HepG2 (cell line): ENCODE measurements around the gene FAM221A. TPM values are rescaled to one million over a fixed set of nuclear protein-coding genes. Genes with fewer than 3 reads are reported as not detected.

Source experiments
- ATAC-seq: fragments of 200-7000 bp; cut with Tn5 transposase; 3 replicates; pipeline ENCODE4 v1.9.1; 2020; ENCODE audit warnings: mild to moderate bottlenecking, moderate library complexity
- BruUV-seq: library from RNA; stranded (reverse); fragments of 400-500 nt; replicated peaks from 2 replicates; lab custom pipeline; 2021; lab: Mats Ljungman, UMichigan
- CTCF ChIA-PET: fragments of 300-600 bp; formaldehyde crosslinking; extraction: SDS; loops from one replicate; lab custom pipeline; 2021; ENCODE audit warnings: low total read pairs, inconsistent platforms, low intra/inter-chr PET ratio; lab: Yijun Ruan, JAX
- POLR2A ChIA-PET: fragments of 350-600 bp; sonication (Branson Sonifier 250); formaldehyde crosslinking; loops from one replicate; lab custom pipeline; 2020; ENCODE audit warnings: antibody characterized with exemption, inconsistent platforms; lab: Yijun Ruan, JAX
- DNase-seq: peaks from one replicate; pipeline ENCODE4 v3.0.0-alpha.2; 2015; ENCODE audit warnings: low spot score
- FAIRE-seq: peaks from 3 replicates; lab custom pipeline; 2011; peaks lifted over from hg19 to GRCh38; lab: Jason Lieb, UNC
- H2AFZ ChIP-seq: one replicate; pipeline ENCODE4 v1.6.1; 2011; ENCODE audit warnings: low read length, inconsistent platforms
- H3K27ac ChIP-seq: fragments of 300-600 bp; 3 replicates; pipeline ENCODE4 v1.8.0; 2011; ENCODE audit warnings: mixed run types, mild to moderate bottlenecking, mixed read lengths, low read length, inconsistent platforms; ENCODE audit not compliant: insufficient read depth; ENCODE audit errors: extremely low read length
- H3K27me3 ChIP-seq, 2 experiments: fragments of 200-600 bp in 1 of 2; 2 replicates in 1 of 2; 3 replicates in 1 of 2; pipeline versions ENCODE4 v1.6.0 to v1.8.0; 2011; ENCODE audit warnings: low read length in 2 of 2, mild to moderate bottlenecking in 2 of 2, moderate library complexity in 2 of 2, inconsistent platforms in 1 of 2; ENCODE audit not compliant: insufficient read depth in 2 of 2, control insufficient read depth in 1 of 2
- H3K36me3 ChIP-seq, 2 experiments: fragments of 200-600 bp in 1 of 2; replicated peaks in 1 of 2; 2 replicates in 1 of 2; 3 replicates in 1 of 2; pipeline versions ENCODE4 v1.5.1 to v1.8.0; 2011; ENCODE audit warnings: low read length in 2 of 2, inconsistent platforms in 1 of 2; ENCODE audit not compliant: insufficient read depth in 2 of 2, control insufficient read depth in 1 of 2
- H3K4me1 ChIP-seq: 2 replicates; pipeline ENCODE4 v1.5.1; 2012; ENCODE audit warnings: low read length, inconsistent platforms; ENCODE audit not compliant: insufficient read depth
- H3K4me2 ChIP-seq: 2 replicates; pipeline ENCODE4 v1.6.0; 2011; ENCODE audit warnings: low read depth, low read length, inconsistent platforms
- H3K4me3 ChIP-seq, 3 experiments: fragments of 200-600 bp in 1 of 3; sonication (generic), shearing (Covaris generic) in 1 of 3; replicated peaks in 1 of 3; 2 replicates each; pipeline ENCODE4 v1.5.1; 2011 to 2016; ENCODE audit warnings: low read length in 3 of 3, inconsistent platforms in 2 of 3, low read depth in 2 of 3, mild to moderate bottlenecking in 2 of 3, control low read depth in 1 of 3, mixed read lengths in 1 of 3; ENCODE audit not compliant: insufficient read depth in 1 of 3
- H3K79me2 ChIP-seq: one replicate; pipeline ENCODE4 v1.6.1; 2011; ENCODE audit warnings: low read length, inconsistent platforms; ENCODE audit not compliant: insufficient read depth
- H3K9ac ChIP-seq: 2 replicates; pipeline ENCODE4 v1.6.0; 2011; ENCODE audit warnings: mild to moderate bottlenecking, low read depth, low read length, inconsistent platforms; ENCODE audit not compliant: insufficient read depth
- H3K9me3 ChIP-seq: 2 replicates; pipeline ENCODE4 v1.5.1; 2012; ENCODE audit warnings: mild to moderate bottlenecking, low read length
- H4K20me1 ChIP-seq: 2 replicates; pipeline ENCODE4 v1.6.0; 2011; ENCODE audit warnings: inconsistent platforms, mild to moderate bottlenecking, low read length, moderate library complexity; ENCODE audit not compliant: insufficient read depth
- HNRNPK ChIP-seq: fragments of 200-400 bp; formaldehyde crosslinking; IDR thresholded peaks from 2 replicates; pipeline ENCODE4 v1.6.1; 2018; ENCODE audit warnings: low read length, low read depth, moderate library complexity, mild to moderate bottlenecking; ENCODE audit not compliant: poor library complexity, severe bottlenecking
- PCBP2 ChIP-seq: fragments of 200-400 bp; formaldehyde crosslinking; optimal IDR thresholded peaks from 2 replicates; pipeline ENCODE3; 2018; ENCODE audit warnings: low read length, low read depth; ENCODE audit not compliant: poor library complexity, severe bottlenecking
- XRCC5 ChIP-seq: fragments of 200-400 bp; formaldehyde crosslinking; optimal IDR thresholded peaks from 2 replicates; pipeline ENCODE3; 2017; ENCODE audit warnings: mild to moderate bottlenecking, low read length
- ZNF143 ChIP-seq: sonication (generic); formaldehyde crosslinking; IDR thresholded peaks from 2 replicates; pipeline ENCODE4 v1.4.0; 2020; ENCODE audit warnings: missing genetic modification reagents
- ZNF224 ChIP-seq: sonication (generic); formaldehyde crosslinking; IDR thresholded peaks from 2 replicates; pipeline ENCODE4 v1.5.0; 2020; ENCODE audit warnings: mild to moderate bottlenecking, missing genetic modification reagents
- ZNF572 ChIP-seq: sonication (generic); formaldehyde crosslinking; IDR thresholded peaks from 2 replicates; pipeline ENCODE4 v1.5.1; 2020; ENCODE audit warnings: mild to moderate bottlenecking, missing genetic modification reagents
- ZNF589 ChIP-seq: sonication (generic); formaldehyde crosslinking; conservative IDR thresholded peaks from 2 replicates; pipeline ENCODE4 v1.8.0; 2022; ENCODE audit warnings: mild to moderate bottlenecking, moderate library complexity, missing genetic modification reagents
- ZNF83 ChIP-seq: sonication (generic); formaldehyde crosslinking; IDR thresholded peaks from 2 replicates; pipeline ENCODE4 v1.4.0; 2020; ENCODE audit warnings: missing genetic modification reagents, mild to moderate bottlenecking, borderline replicate concordance
- WGBS: methylation state at CpG from one replicate; pipeline ENCODE4 v1.1.6; 2017; ENCODE audit warnings: low lambda C conversion rate; 5-methylcytosine and 5-hydroxymethylcytosine counted together
- in situ Hi-C: cut with HindIII; loops from 2 replicates; pipeline ENCODE4 v1.10.0; 2017; ENCODE audit warnings: low pct_unique_long_range_greater_than_20kb; ENCODE audit not compliant: extremely low pct_ligation_motif_present
- intact Hi-C: fragments of 100-400 bp; cut with micrococcal nuclease; formaldehyde crosslinking; loops from one replicate; pipeline ENCODE4 v1.10.0; 2022; ENCODE audit not compliant: unreplicated experiment
- polyA plus RNA-seq, 8 experiments: library from polyadenylated mRNA; depleted of rRNA in 3 of 8; stranded (reverse) in 7 of 8; unstranded in 1 of 8; fragments of >200 nt; fragmentation: Illumina TruSeq in 4 of 8; extraction: Trizol in 4 of 8; gene quantifications; 2 replicates each; pipeline versions ENCODE4 v1.2.1 to v1.2.3, GENCODE V29; 2011 to 2016; ENCODE audit warnings: low read depth in 4 of 8, missing spikeins in 1 of 8, mixed read lengths in 1 of 8; ENCODE audit not compliant: insufficient read depth in 1 of 8
- total RNA-seq, 5 experiments: library from RNA; depleted of rRNA; stranded (reverse); fragments of >200 nt; fragmentation: Illumina TruSeq; extraction: Trizol; gene quantifications; 2 replicates each; pipeline ENCODE4 v1.2.3, GENCODE V29; 2016; ENCODE audit warnings: low read depth in 1 of 5
- TF ChIP-seq, protein P1 (sequence below): sonication (generic); formaldehyde crosslinking; IDR thresholded peaks from 2 replicates; pipeline ENCODE4 v1.8.0; 2022; ENCODE audit warnings: mild to moderate bottlenecking, missing genetic modification reagents, moderate library complexity
- TF ChIP-seq, protein P2 (sequence below): sonication (generic); formaldehyde crosslinking; IDR thresholded peaks from 2 replicates; pipeline ENCODE4 v1.4.0; 2020; ENCODE audit warnings: mild to moderate bottlenecking, missing genetic modification reagents
- TF ChIP-seq, protein P3 (sequence below): sonication (generic); formaldehyde crosslinking; IDR thresholded peaks from 2 replicates; pipeline ENCODE4 v1.4.0; 2020; ENCODE audit warnings: mild to moderate bottlenecking, low read depth, missing genetic modification reagents

The FAM221A gene
- total and polyA plus RNA-seq, 2 of the 13 experiments (the other 11 are each of a cell fraction or from before 2014, with no cell fraction given), result 0.08 TPM; not detected in 1

DNA sequence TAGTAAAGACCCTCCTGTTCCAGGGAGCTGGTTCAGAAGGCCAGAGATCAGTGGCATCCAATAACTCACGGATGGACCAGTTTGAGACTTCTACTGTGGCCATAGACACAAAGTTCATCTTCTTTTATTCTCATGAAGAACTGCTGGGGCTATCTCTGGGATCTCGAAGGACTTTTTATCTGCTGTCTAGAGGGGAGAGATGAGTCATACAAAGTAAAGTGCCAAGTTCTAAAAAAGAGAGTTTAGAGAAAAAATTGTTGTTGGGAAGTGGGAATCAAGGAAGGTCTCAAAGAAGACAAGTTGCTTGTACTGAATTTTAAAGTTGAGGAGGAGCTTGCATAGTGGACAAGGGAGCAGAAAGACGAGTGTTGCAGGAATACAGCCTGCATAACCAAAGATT lies 8.0 kb upstream of the FAM221A start:
- Histone ChIP-seq H3K79me2 (no peaks in the 10 kb centered on the region), H3K4me2 (no peak overlapping the region), H2AFZ (no peak overlapping the region), H3K4me1 (no peaks in the 10 kb centered on the region), H3K27ac (no peak overlapping the region), H3K9ac (no peak overlapping the region), H3K27me3 (no peaks in the 10 kb centered on the region), H3K36me3 (no peaks in the 10 kb centered on the region), H3K4me3 (no peak overlapping the region), H4K20me1 (no peaks in the 10 kb centered on the region), H3K9me3 (no peaks in the 10 kb centered on the region)
- ChIA-PET POLR2A (no interaction called here), CTCF (no interaction called here)
- FAIRE-seq (no peak), DNase-seq (no peak), ATAC-seq (no peak)
- in situ Hi-C loops, result no loop called here
- 14% methylated on average over 3 of the region's 3 CpGs for WGBS
- no peak for TF ChIP-seq ZNF589 (CRISPR knock-in tag)
- no peak for TF ChIP-seq HNRNPK
- no peak for TF ChIP-seq PCBP2
- TF ChIP-seq ZNF224, result no peak
- TF ChIP-seq, protein P1, sequence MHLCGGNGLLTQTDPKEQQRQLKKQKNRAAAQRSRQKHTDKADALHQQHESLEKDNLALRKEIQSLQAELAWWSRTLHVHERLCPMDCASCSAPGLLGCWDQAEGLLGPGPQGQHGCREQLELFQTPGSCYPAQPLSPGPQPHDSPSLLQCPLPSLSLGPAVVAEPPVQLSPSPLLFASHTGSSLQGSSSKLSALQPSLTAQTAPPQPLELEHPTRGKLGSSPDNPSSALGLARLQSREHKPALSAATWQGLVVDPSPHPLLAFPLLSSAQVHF, result no peak
- TF ChIP-seq, protein P2, sequence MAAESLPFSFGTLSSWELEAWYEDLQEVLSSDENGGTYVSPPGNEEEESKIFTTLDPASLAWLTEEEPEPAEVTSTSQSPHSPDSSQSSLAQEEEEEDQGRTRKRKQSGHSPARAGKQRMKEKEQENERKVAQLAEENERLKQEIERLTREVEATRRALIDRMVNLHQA (CRISPR knock-in tag), result no peak
- TF ChIP-seq, protein P3, sequence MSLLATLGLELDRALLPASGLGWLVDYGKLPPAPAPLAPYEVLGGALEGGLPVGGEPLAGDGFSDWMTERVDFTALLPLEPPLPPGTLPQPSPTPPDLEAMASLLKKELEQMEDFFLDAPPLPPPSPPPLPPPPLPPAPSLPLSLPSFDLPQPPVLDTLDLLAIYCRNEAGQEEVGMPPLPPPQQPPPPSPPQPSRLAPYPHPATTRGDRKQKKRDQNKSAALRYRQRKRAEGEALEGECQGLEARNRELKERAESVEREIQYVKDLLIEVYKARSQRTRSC, result no peak
- TF ChIP-seq XRCC5, result no peak
- no peak for TF ChIP-seq ZNF572 (CRISPR knock-in tag)
- no peak for TF ChIP-seq ZNF83 (CRISPR knock-in tag)
- TF ChIP-seq ZNF143 (CRISPR knock-in tag), result no peak
- intact Hi-C loops, result no loop called here
- BruUV-seq, result no TSS peak
